HEK293 (cell line): ENCODE data around the gene TTLL9.

Source experiments
- CTCF ChIA-PET: fragments of 350-600 bp; formaldehyde crosslinking; extraction: SDS; loops from one replicate; lab custom pipeline; 2021; ENCODE audit warnings: antibody characterized with exemption; lab: Yijun Ruan, JAX
- POLR2A ChIA-PET: fragments of 300-600 bp; formaldehyde crosslinking; extraction: SDS; loops from one replicate; lab custom pipeline; 2020; ENCODE audit warnings: antibody characterized with exemption, inconsistent platforms; lab: Yijun Ruan, JAX
- H3K27ac ChIP-seq: fragments of 200-500 bp; sonication (Bioruptor generic); 2 replicates; pipeline ENCODE4 v1.5.1; 2014; ENCODE audit warnings: low read depth, low read length, control low read depth, inconsistent platforms; ENCODE audit errors: extremely low read depth
- H3K36me3 ChIP-seq, 2 experiments: fragments of 200-500 bp in 1 of 2; sonication (Bioruptor generic) in 1 of 2; 1 replicate in 1 of 2; 2 replicates in 1 of 2; pipeline ENCODE4 v1.5.1; 2014 to 2017; ENCODE audit warnings: inconsistent platforms in 2 of 2, low read length in 2 of 2; ENCODE audit not compliant: control insufficient read depth in 2 of 2, insufficient read depth in 1 of 2
- H3K4me1 ChIP-seq: fragments of 200-500 bp; sonication (Bioruptor generic); 2 replicates; pipeline ENCODE4 v1.5.1; 2014; ENCODE audit warnings: mild to moderate bottlenecking, low read length, inconsistent platforms; ENCODE audit not compliant: control insufficient read depth, insufficient read depth
- H3K4me3 ChIP-seq: 2 replicates; pipeline ENCODE4 v1.5.1; 2011; ENCODE audit warnings: low read depth, mild to moderate bottlenecking, control low read depth, low read length, moderate library complexity
- H3K9me3 ChIP-seq: fragments of 200-500 bp; sonication (Bioruptor generic); 2 replicates; pipeline ENCODE4 v1.5.1; 2014; ENCODE audit warnings: low read depth, low read length, inconsistent platforms; ENCODE audit not compliant: control insufficient read depth, insufficient read depth
- BCL6B ChIP-seq: fragments of 450-650 bp; formaldehyde crosslinking; IDR thresholded peaks from 2 replicates; pipeline ENCODE4 v1.5.1; 2017; ENCODE audit warnings: missing biosample characterization, missing genetic modification characterization
- FEZF1 ChIP-seq: fragments of 450-650 bp; formaldehyde crosslinking; IDR thresholded peaks from 2 replicates; pipeline ENCODE4 v1.5.1; 2016; ENCODE audit warnings: missing biosample characterization, missing genetic modification characterization
- GLIS1 ChIP-seq: fragments of 450-650 bp; formaldehyde crosslinking; IDR thresholded peaks from 2 replicates; pipeline ENCODE4 v1.5.1; 2016; ENCODE audit warnings: missing biosample characterization, missing genetic modification characterization
- GLIS2 ChIP-seq: fragments of 450-650 bp; formaldehyde crosslinking; IDR thresholded peaks from 2 replicates; pipeline ENCODE4 v1.5.1; 2016; ENCODE audit warnings: missing biosample characterization, missing genetic modification characterization
- HOXA7 ChIP-seq: sonication (generic); formaldehyde crosslinking; IDR thresholded peaks from 2 replicates; pipeline ENCODE4 v1.8.1; 2022; ENCODE audit warnings: missing genetic modification reagents, borderline replicate concordance
- RBAK ChIP-seq: fragments of 450-650 bp; formaldehyde crosslinking; IDR thresholded peaks from 2 replicates; pipeline ENCODE4 v1.5.1; 2016; ENCODE audit warnings: missing biosample characterization, missing genetic modification characterization
- REPIN1 ChIP-seq: fragments of 450-650 bp; formaldehyde crosslinking; IDR thresholded peaks from 2 replicates; pipeline ENCODE4 v1.5.1; 2017; ENCODE audit warnings: missing biosample characterization, missing genetic modification characterization, low read depth
- SP2 ChIP-seq: fragments of 450-650 bp; formaldehyde crosslinking; IDR thresholded peaks from 2 replicates; pipeline ENCODE4 v1.5.1; 2016; ENCODE audit warnings: missing biosample characterization, missing genetic modification characterization
- ZEB2 ChIP-seq: fragments of 450-650 bp; formaldehyde crosslinking; IDR thresholded peaks from 2 replicates; pipeline ENCODE4 v1.5.1; 2016; ENCODE audit warnings: missing biosample characterization, missing genetic modification characterization
- ZFHX2 ChIP-seq: fragments of 450-650 bp; formaldehyde crosslinking; conservative IDR thresholded peaks from 2 replicates; pipeline ENCODE4 v1.5.1; 2016; ENCODE audit warnings: missing biosample characterization, missing genetic modification characterization
- ZNF138 ChIP-seq: fragments of 450-650 bp; formaldehyde crosslinking; IDR thresholded peaks from 2 replicates; pipeline ENCODE4 v1.5.1; 2016; ENCODE audit warnings: missing biosample characterization, missing genetic modification characterization, borderline replicate concordance
- ZNF16 ChIP-seq: fragments of 450-650 bp; formaldehyde crosslinking; IDR thresholded peaks from 2 replicates; pipeline ENCODE4 v1.5.1; 2016; ENCODE audit warnings: low read depth, missing biosample characterization, missing genetic modification characterization
- ZNF174 ChIP-seq: fragments of 450-650 bp; formaldehyde crosslinking; IDR thresholded peaks from 2 replicates; pipeline ENCODE4 v1.5.0; 2017; ENCODE audit warnings: missing biosample characterization, mild to moderate bottlenecking, missing genetic modification characterization
- ZNF19 ChIP-seq: fragments of 450-650 bp; formaldehyde crosslinking; IDR thresholded peaks from 2 replicates; pipeline ENCODE4; 2016; ENCODE audit warnings: missing biosample characterization, missing genetic modification characterization, low read depth
- ZNF23 ChIP-seq: fragments of 450-650 bp; formaldehyde crosslinking; IDR thresholded peaks from 2 replicates; pipeline ENCODE4 v1.5.1; 2016; ENCODE audit warnings: missing biosample characterization, missing genetic modification characterization, borderline replicate concordance
- ZNF335 ChIP-seq: fragments of 450-650 bp; formaldehyde crosslinking; conservative IDR thresholded peaks from 2 replicates; pipeline ENCODE4 v1.5.1; 2016; ENCODE audit warnings: missing biosample characterization, missing genetic modification characterization
- ZNF350 ChIP-seq: fragments of 450-650 bp; formaldehyde crosslinking; IDR thresholded peaks from 2 replicates; pipeline ENCODE4 v1.5.0; 2017; ENCODE audit warnings: missing biosample characterization, mild to moderate bottlenecking, missing genetic modification characterization
- ZNF416 ChIP-seq: fragments of 450-650 bp; formaldehyde crosslinking; IDR thresholded peaks from 2 replicates; pipeline ENCODE4 v1.5.1; 2016; ENCODE audit warnings: missing biosample characterization, missing genetic modification characterization
- ZNF501 ChIP-seq: fragments of 450-650 bp; formaldehyde crosslinking; IDR thresholded peaks from 2 replicates; pipeline ENCODE4 v1.5.1; 2016; ENCODE audit warnings: missing biosample characterization, missing genetic modification characterization
- ZNF514 ChIP-seq: fragments of 450-650 bp; formaldehyde crosslinking; IDR thresholded peaks from 2 replicates; pipeline ENCODE4 v1.5.1; 2016; ENCODE audit warnings: missing biosample characterization, missing genetic modification characterization
- ZNF558 ChIP-seq: fragments of 450-650 bp; formaldehyde crosslinking; IDR thresholded peaks from 2 replicates; pipeline ENCODE4 v1.5.1; 2016; ENCODE audit warnings: missing biosample characterization, missing genetic modification characterization
- ZNF600 ChIP-seq: fragments of 450-650 bp; formaldehyde crosslinking; IDR thresholded peaks from 2 replicates; pipeline ENCODE4 v1.5.1; 2016; ENCODE audit warnings: missing biosample characterization, missing genetic modification characterization
- ZNF621 ChIP-seq: fragments of 450-650 bp; formaldehyde crosslinking; IDR thresholded peaks from 2 replicates; pipeline ENCODE4 v1.5.1; 2017; ENCODE audit warnings: missing biosample characterization, missing genetic modification characterization
- ZNF664 ChIP-seq: fragments of 450-650 bp; formaldehyde crosslinking; IDR thresholded peaks from 2 replicates; pipeline ENCODE4 v1.5.1; 2016; ENCODE audit warnings: missing biosample characterization, missing genetic modification characterization
- ZNF670 ChIP-seq: fragments of 450-650 bp; formaldehyde crosslinking; IDR thresholded peaks from 2 replicates; pipeline ENCODE4 v1.5.1; 2016; ENCODE audit warnings: missing biosample characterization, missing genetic modification characterization, low read depth
- ZNF677 ChIP-seq: fragments of 450-650 bp; IDR thresholded peaks from 2 replicates; pipeline ENCODE4 v1.5.0; 2018; ENCODE audit warnings: missing biosample characterization, mild to moderate bottlenecking, missing genetic modification characterization, moderate library complexity
- ZNF701 ChIP-seq: fragments of 450-650 bp; formaldehyde crosslinking; IDR thresholded peaks from 2 replicates; pipeline ENCODE4 v1.5.1; 2016; ENCODE audit warnings: missing biosample characterization, missing genetic modification characterization
- ZNF76 ChIP-seq: fragments of 450-650 bp; formaldehyde crosslinking; IDR thresholded peaks from 2 replicates; pipeline ENCODE4; 2016; ENCODE audit warnings: low read depth, missing biosample characterization, missing genetic modification characterization, borderline replicate concordance
- ZSCAN23 ChIP-seq: fragments of 450-650 bp; formaldehyde crosslinking; IDR thresholded peaks from 2 replicates; pipeline ENCODE4 v1.5.1; 2016; ENCODE audit warnings: missing biosample characterization, missing genetic modification characterization
- ZSCAN30 ChIP-seq: fragments of 450-650 bp; IDR thresholded peaks from 2 replicates; pipeline ENCODE4 v1.5.1; 2018; ENCODE audit warnings: missing biosample characterization, mild to moderate bottlenecking, missing genetic modification characterization, moderate library complexity
- TF ChIP-seq, protein P1 (sequence below): fragments of 450-650 bp; formaldehyde crosslinking; IDR thresholded peaks from 2 replicates; pipeline ENCODE4 v1.5.1; 2016; ENCODE audit warnings: missing biosample characterization, missing genetic modification characterization, borderline replicate concordance

Gene TTLL9

DNA sequence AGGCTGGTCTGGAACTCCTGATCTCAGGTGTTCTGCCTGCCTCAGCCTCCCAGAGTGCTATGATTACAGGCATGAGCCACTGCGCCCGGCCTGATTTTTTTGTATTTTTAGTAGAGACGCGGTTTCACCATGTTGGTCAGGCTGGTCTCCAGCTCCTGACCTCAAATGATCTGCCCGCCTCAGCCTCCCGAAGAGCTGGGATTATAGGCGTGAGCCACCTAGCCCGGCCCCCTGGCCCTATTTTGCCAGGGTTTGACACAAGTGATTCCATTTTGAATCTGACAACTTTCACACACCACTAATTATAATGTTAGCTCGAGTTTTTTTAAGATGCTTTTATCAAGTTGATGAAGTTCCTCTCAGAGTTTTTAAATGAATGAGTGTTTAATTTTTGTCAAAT, 25.6 kb downstream of the TTLL9 start:
- Histone ChIP-seq H3K27ac (no peak overlapping the region), H3K9me3 (no peaks in the 10 kb centered on the region), H3K4me1 (no peaks in the 10 kb centered on the region)
- CTCF ChIA-PET, result interaction anchor here (0.6 kb wide), 1 partner anchor 199 kb away, joined by 3 read pairs; no protein-coding TSS in a partner anchor
- POLR2A ChIA-PET, result no interaction called here
- TF ChIP-seq ZNF16 (no peak), ZNF138 (tag by site-specific recombination) (no peak), ZNF664 (tag by site-specific recombination) (no peak), HOXA7 (CRISPR knock-in tag) (no peak)
- TF ChIP-seq, all 188 proteins: peak for 0
- H3K36me3 ChIP-seq, result no peaks in the 10 kb centered on the region
- no peak overlapping the region for H3K4me3 ChIP-seq

- no peak overlapping the region for H3K27ac ChIP-seq
- no peaks in the 10 kb centered on the region for H3K9me3 ChIP-seq
- ChIA-PET POLR2A (no interaction called here), CTCF (no interaction called here)
- TF ChIP-seq ZNF514 (tag by site-specific recombination) (no peak), ZNF558 (tag by site-specific recombination) (no peak), BCL6B (no peak), ZNF335 (no peak), ZSCAN30 (tag by site-specific recombination) (no peak), ZNF701 (tag by site-specific recombination) (no peak), GLIS1 (tag by site-specific recombination) (no peak), ZNF501 (tag by site-specific recombination) (no peak), ZNF350 (no peak), ZNF23 (tag by site-specific recombination) (no peak), ZFHX2 (tag by site-specific recombination) (no peak), ZNF76 (no peak), ZNF600 (tag by site-specific recombination) (no peak), REPIN1 (tag by site-specific recombination) (no peak), ZNF174 (tag by site-specific recombination) (no peak), ZNF416 (no peak), FEZF1 (tag by site-specific recombination) (no peak)
- H3K4me3 ChIP-seq, result no peak overlapping the region
- no peaks in the 10 kb centered on the region for H3K36me3 ChIP-seq
- H3K4me1 ChIP-seq, result no peaks in the 10 kb centered on the region
Measured at GRCh38 chr20:31897541-31897940, 27.1 kb downstream of the TTLL9 start.

- H3K4me3 ChIP-seq, result no peak overlapping the region
- H3K4me1 ChIP-seq, result no peaks in the 10 kb centered on the region
- no peaks in the 10 kb centered on the region for H3K36me3 ChIP-seq
- ChIA-PET CTCF (no interaction called here), POLR2A (no interaction called here)
- no peaks in the 10 kb centered on the region for H3K9me3 ChIP-seq
- no peak overlapping the region for H3K27ac ChIP-seq
- no peak for TF ChIP-seq ZNF621 (tag by site-specific recombination)
- no peak for TF ChIP-seq RBAK (tag by site-specific recombination)
- TF ChIP-seq, protein P1, sequence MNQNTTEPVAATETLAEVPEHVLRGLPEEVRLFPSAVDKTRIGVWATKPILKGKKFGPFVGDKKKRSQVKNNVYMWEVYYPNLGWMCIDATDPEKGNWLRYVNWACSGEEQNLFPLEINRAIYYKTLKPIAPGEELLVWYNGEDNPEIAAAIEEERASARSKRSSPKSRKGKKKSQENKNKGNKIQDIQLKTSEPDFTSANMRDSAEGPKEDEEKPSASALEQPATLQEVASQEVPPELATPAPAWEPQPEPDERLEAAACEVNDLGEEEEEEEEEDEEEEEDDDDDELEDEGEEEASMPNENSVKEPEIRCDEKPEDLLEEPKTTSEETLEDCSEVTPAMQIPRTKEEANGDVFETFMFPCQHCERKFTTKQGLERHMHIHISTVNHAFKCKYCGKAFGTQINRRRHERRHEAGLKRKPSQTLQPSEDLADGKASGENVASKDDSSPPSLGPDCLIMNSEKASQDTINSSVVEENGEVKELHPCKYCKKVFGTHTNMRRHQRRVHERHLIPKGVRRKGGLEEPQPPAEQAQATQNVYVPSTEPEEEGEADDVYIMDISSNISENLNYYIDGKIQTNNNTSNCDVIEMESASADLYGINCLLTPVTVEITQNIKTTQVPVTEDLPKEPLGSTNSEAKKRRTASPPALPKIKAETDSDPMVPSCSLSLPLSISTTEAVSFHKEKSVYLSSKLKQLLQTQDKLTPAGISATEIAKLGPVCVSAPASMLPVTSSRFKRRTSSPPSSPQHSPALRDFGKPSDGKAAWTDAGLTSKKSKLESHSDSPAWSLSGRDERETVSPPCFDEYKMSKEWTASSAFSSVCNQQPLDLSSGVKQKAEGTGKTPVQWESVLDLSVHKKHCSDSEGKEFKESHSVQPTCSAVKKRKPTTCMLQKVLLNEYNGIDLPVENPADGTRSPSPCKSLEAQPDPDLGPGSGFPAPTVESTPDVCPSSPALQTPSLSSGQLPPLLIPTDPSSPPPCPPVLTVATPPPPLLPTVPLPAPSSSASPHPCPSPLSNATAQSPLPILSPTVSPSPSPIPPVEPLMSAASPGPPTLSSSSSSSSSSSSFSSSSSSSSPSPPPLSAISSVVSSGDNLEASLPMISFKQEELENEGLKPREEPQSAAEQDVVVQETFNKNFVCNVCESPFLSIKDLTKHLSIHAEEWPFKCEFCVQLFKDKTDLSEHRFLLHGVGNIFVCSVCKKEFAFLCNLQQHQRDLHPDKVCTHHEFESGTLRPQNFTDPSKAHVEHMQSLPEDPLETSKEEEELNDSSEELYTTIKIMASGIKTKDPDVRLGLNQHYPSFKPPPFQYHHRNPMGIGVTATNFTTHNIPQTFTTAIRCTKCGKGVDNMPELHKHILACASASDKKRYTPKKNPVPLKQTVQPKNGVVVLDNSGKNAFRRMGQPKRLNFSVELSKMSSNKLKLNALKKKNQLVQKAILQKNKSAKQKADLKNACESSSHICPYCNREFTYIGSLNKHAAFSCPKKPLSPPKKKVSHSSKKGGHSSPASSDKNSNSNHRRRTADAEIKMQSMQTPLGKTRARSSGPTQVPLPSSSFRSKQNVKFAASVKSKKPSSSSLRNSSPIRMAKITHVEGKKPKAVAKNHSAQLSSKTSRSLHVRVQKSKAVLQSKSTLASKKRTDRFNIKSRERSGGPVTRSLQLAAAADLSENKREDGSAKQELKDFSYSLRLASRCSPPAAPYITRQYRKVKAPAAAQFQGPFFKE (tag by site-specific recombination), result no peak
- no peak for TF ChIP-seq ZNF677 (tag by site-specific recombination)
- TF ChIP-seq ZNF19 (tag by site-specific recombination), result no peak
- no peak for TF ChIP-seq GLIS2
- no peak for TF ChIP-seq ZSCAN23 (tag by site-specific recombination)
- TF ChIP-seq SP2 (tag by site-specific recombination), result no peak
- no peak for TF ChIP-seq ZEB2
- no peak for TF ChIP-seq ZNF670
Measured at GRCh38 chr20:31901615-31902014, 31.2 kb downstream of the TTLL9 start.
